ENCODE measurements around the gene ELAC2. TPM values are rescaled to one million over a fixed set of nuclear protein-coding genes. Genes with fewer than 3 reads are reported as not detected.
"Not testable (repeated sequence)": the region's sequence is repeated elsewhere in the genome, so short reads cannot be mapped to it uniquely, and the experiment has no call there.

The ELAC2 gene
- total RNA-seq, 1 donor from 2014 or later, result 52.2 TPM

GRCh38 chr17:12995106-12995895, 22.5 kb downstream of the ELAC2 start:
- intact Hi-C loops (cut with DNase I), result no loop called here
- DNase-seq (ENCODE audit: low spot score), result peak; percentile 54

- DNase-seq (ENCODE audit: low spot score), result peak; percentile 63
- intact Hi-C loops (cut with DNase I), result no loop called here
Observed at GRCh38 chr17:12994341-12995074, 23.3 kb downstream of the ELAC2 start.

- intact Hi-C loops (cut with DNase I), result no loop called here
- DNase-seq (ENCODE audit: low spot score), result peak; percentile 70
Observed at GRCh38 chr17:12993631-12994030, 24.2 kb downstream of the ELAC2 start.

GRCh38 chr17:12992676-12993075, 25.2 kb downstream of the ELAC2 start:
- intact Hi-C loops (cut with DNase I), result no loop called here
- no peak for DNase-seq (ENCODE audit: low spot score)

GRCh38 chr17:12990926-12991325, 26.9 kb downstream of the ELAC2 start:
- intact Hi-C loops (cut with DNase I), result no loop called here
- no peak for DNase-seq (ENCODE audit: low spot score)

- no peak for DNase-seq (ENCODE audit: low spot score)
- intact Hi-C loops (cut with DNase I), result no loop called here
Observed at GRCh38 chr17:12990041-12990808, 27.6 kb downstream of the ELAC2 start.

GRCh38 chr17:12987120-12987519, 30.7 kb downstream of the ELAC2 start:
- no peak for DNase-seq (ENCODE audit: low spot score)
- intact Hi-C loops (cut with DNase I), result loop anchor here (10.0 kb wide), 2 partner anchors 222 to 322 kb away; partner anchors contain the start of gene MYOCD

- intact Hi-C loops (cut with DNase I), result loop anchor here (10.0 kb wide), 2 partner anchors 221 to 321 kb away; partner anchors contain the start of gene MYOCD
Observed at GRCh38 chr17:12985431-12986293, 32.2 kb downstream of the ELAC2 start.

GRCh38 chr17:12983991-12984884, 33.6 kb downstream of the ELAC2 start:
- intact Hi-C loops (cut with DNase I), result loop anchor here (10.0 kb wide), 2 partner anchors 219 to 319 kb away; partner anchors contain the start of gene MYOCD
- no peak for DNase-seq (ENCODE audit: low spot score)

More at GRCh38 chr17:12985431-12986293, 32.2 kb downstream of the ELAC2 start:
- no peak for DNase-seq (ENCODE audit: low spot score)

- DNase-seq (ENCODE audit: low spot score), result no peak
- intact Hi-C loops (cut with DNase I), result loop anchor here (10.0 kb wide), 2 partner anchors 217 to 317 kb away; partner anchors contain the start of gene MYOCD
Observed at GRCh38 chr17:12982224-12982623, 35.6 kb downstream of the ELAC2 start.

- intact Hi-C loops (cut with DNase I), result loop anchor here (10.0 kb wide), 2 partner anchors 215 to 315 kb away; partner anchors contain the start of gene MYOCD
- no peak for DNase-seq (ENCODE audit: low spot score)
Observed at GRCh38 chr17:12979826-12980500, 37.9 kb downstream of the ELAC2 start.

- peak; percentile 17 for DNase-seq (ENCODE audit: low spot score)
Observed at GRCh38 chr17:12979246-12979645, 38.6 kb downstream of the ELAC2 start.

GRCh38 chr17:12978787-12979186, 39.0 kb downstream of the ELAC2 start:
- peak; percentile 33 for DNase-seq (ENCODE audit: low spot score)
- intact Hi-C loops (cut with DNase I), result not testable (repeated sequence)

More at GRCh38 chr17:12979246-12979645, 38.6 kb downstream of the ELAC2 start:
- intact Hi-C loops (cut with DNase I), result no loop called here

GRCh38 chr17:12977008-12977751, 40.6 kb downstream of the ELAC2 start:
- intact Hi-C loops (cut with DNase I), result no loop called here
- peak; percentile 35 for DNase-seq (ENCODE audit: low spot score)

- intact Hi-C loops (cut with DNase I), result no loop called here
- DNase-seq (ENCODE audit: low spot score), result peak; percentile 65
Observed at GRCh38 chr17:12974005-12974531, 43.8 kb downstream of the ELAC2 start.

GRCh38 chr17:12973496-12974004, 44.3 kb downstream of the ELAC2 start:
- DNase-seq (ENCODE audit: low spot score), result peak; percentile 71
- intact Hi-C loops (cut with DNase I), result no loop called here

Data from cardiac septum (tissue), 1 donor.